ENCODE measurements around the gene CCDC27.
"Not testable (repeated sequence)": the region's sequence is repeated elsewhere in the genome, so short reads cannot be mapped to it uniquely, and the experiment has no call there.

Gene CCDC27

GRCh38 chr1:3800795-3801194, 48.5 kb downstream of the CCDC27 start:
- not testable (repeated sequence) for DNase-seq

GRCh38 chr1:3803905-3804626, 51.8 kb downstream of the CCDC27 start:
- DNase-seq, result no peak

- DNase-seq, result not testable (repeated sequence)
Measured at GRCh38 chr1:3804627-3804944, 52.3 kb downstream of the CCDC27 start.

- no peak for DNase-seq
Measured at GRCh38 chr1:3805038-3805437, 52.8 kb downstream of the CCDC27 start.

GRCh38 chr1:3807769-3808168, 55.5 kb downstream of the CCDC27 start:
- DNase-seq, result no peak

- DNase-seq, result no peak
Measured at GRCh38 chr1:3809680-3810079, 57.4 kb downstream of the CCDC27 start.

- DNase-seq, result not testable (repeated sequence)
Measured at GRCh38 chr1:3810149-3810761, 58.0 kb downstream of the CCDC27 start.

- no peak for DNase-seq
Measured at GRCh38 chr1:3811595-3811911, 59.3 kb downstream of the CCDC27 start.

- no peak for DNase-seq
Measured at GRCh38 chr1:3814065-3814464, 61.8 kb downstream of the CCDC27 start.

GRCh38 chr1:3814771-3815561, 62.7 kb downstream of the CCDC27 start:
- no peak for DNase-seq

- no peak for DNase-seq
Measured at GRCh38 chr1:3816331-3817137, 64.3 kb downstream of the CCDC27 start.

GRCh38 chr1:3817138-3817740, 65.0 kb downstream of the CCDC27 start:
- DNase-seq, result no peak

GRCh38 chr1:3817821-3818597, 65.8 kb downstream of the CCDC27 start:
- DNase-seq, result no peak

GRCh38 chr1:3819771-3820200, 67.5 kb downstream of the CCDC27 start:
- DNase-seq, result no peak

- DNase-seq, result no peak
Measured at GRCh38 chr1:3820316-3820715, 68.1 kb downstream of the CCDC27 start.

- no peak for DNase-seq
Measured at GRCh38 chr1:3821004-3821403, 68.8 kb downstream of the CCDC27 start.

All from NK-92 treated with Interleukin-12 subunit alpha and Interleukin-12 subunit beta, amount 100 ng/mL, for 24 hours (cell line).